Fibroblast of lung (primary cell): ENCODE data around the gene MEGF10. TPM values are rescaled to one million over a fixed set of nuclear protein-coding genes. Genes with fewer than 3 reads are reported as not detected.

Experiments used
- DNase-seq, 2 donors: peaks; one replicate each; pipeline versions ENCODE4 v3.0.0 to v3.0.0-alpha.2; 2010; ENCODE audit warnings: low read depth in 2 of 2
- H2AFZ ChIP-seq: 2 replicates; pipeline ENCODE4 v1.5.1; 2012; ENCODE audit warnings: low read length, control low read depth, inconsistent platforms
- H3K27ac ChIP-seq: 2 replicates; pipeline ENCODE4 v1.5.1; 2011; ENCODE audit warnings: low read length, control low read depth; ENCODE audit not compliant: insufficient read depth
- H3K27me3 ChIP-seq: 2 replicates; pipeline ENCODE4 v1.5.1; 2011; ENCODE audit warnings: mild to moderate bottlenecking, low read length; ENCODE audit not compliant: control insufficient read depth, insufficient read depth
- H3K36me3 ChIP-seq: 2 replicates; pipeline ENCODE4 v1.5.1; 2011; ENCODE audit warnings: low read length; ENCODE audit not compliant: control insufficient read depth, insufficient read depth
- H3K4me1 ChIP-seq: 2 replicates; pipeline ENCODE4 v1.5.1; 2011; ENCODE audit warnings: low read length; ENCODE audit not compliant: control insufficient read depth, insufficient read depth; ENCODE audit errors: extremely low read depth
- H3K4me2 ChIP-seq: 2 replicates; pipeline ENCODE4 v1.5.1; 2011; ENCODE audit warnings: low read length, control low read depth; ENCODE audit not compliant: insufficient read depth; ENCODE audit errors: extremely low read depth
- H3K4me3 ChIP-seq, 4 experiments: fragments of 200-600 bp in 1 of 4; sonication (generic) in 1 of 4; replicated peaks in 1 of 4; 2 replicates each; pipeline ENCODE4 v1.5.1; 2011 to 2016; ENCODE audit warnings: low read length in 4 of 4, low read depth in 3 of 4, mild to moderate bottlenecking in 3 of 4, control low read depth in 2 of 4, inconsistent platforms in 1 of 4, mixed read lengths in 1 of 4; ENCODE audit not compliant: insufficient read depth in 1 of 4; ENCODE audit errors: control extremely low read depth in 1 of 4
- H3K79me2 ChIP-seq: 2 replicates; pipeline ENCODE4 v1.5.1; 2012; ENCODE audit warnings: mild to moderate bottlenecking, low read length, inconsistent platforms; ENCODE audit not compliant: control insufficient read depth, insufficient read depth
- H3K9ac ChIP-seq: 2 replicates; pipeline ENCODE4 v1.5.1; 2011; ENCODE audit warnings: mild to moderate bottlenecking, low read length, control low read depth; ENCODE audit not compliant: insufficient read depth
- H3K9me3 ChIP-seq: 2 replicates; pipeline ENCODE4 v1.5.1; 2012; ENCODE audit warnings: low read depth, low read length; ENCODE audit not compliant: control insufficient read depth, insufficient read depth
- H4K20me1 ChIP-seq: 2 replicates; pipeline ENCODE4 v1.5.1; 2011; ENCODE audit warnings: low read length; ENCODE audit not compliant: control insufficient read depth, insufficient read depth; ENCODE audit errors: extremely low read depth
- EZH2 ChIP-seq: IDR thresholded peaks from 2 replicates; pipeline ENCODE4 v1.5.1; 2012; ENCODE audit warnings: low read length, control low read depth, mild to moderate bottlenecking; ENCODE audit errors: missing control alignments
- polyA plus RNA-seq, 2 donors: library from polyadenylated mRNA; depleted of rRNA in 1 of 2; stranded (reverse) in 1 of 2; unstranded in 1 of 2; fragments of >200 nt; gene quantifications; 2 replicates each; pipeline ENCODE4 v1.2.1, GENCODE V29; 2011 to 2012; ENCODE audit warnings: missing spikeins in 1 of 2
- total RNA-seq: library from RNA; depleted of rRNA; stranded (reverse); fragments of >200 nt; gene quantifications from 2 replicates; pipeline ENCODE4 v1.2.1, GENCODE V29; 2014
- TF ChIP-seq, protein P1 (sequence below), 2 donors: IDR thresholded peaks in 1 of 2; conservative IDR thresholded peaks in 1 of 2; 1 replicate in 1 of 2; 2 replicates in 1 of 2; pipeline ENCODE4 v1.5.1; 2011 to 2012; ENCODE audit warnings: low read length in 2 of 2, control low read depth in 1 of 2, inconsistent platforms in 1 of 2, low read depth in 1 of 2, mild to moderate bottlenecking in 1 of 2

MEGF10 gene
- total and polyA plus RNA-seq, 2 donors (not counting 1 experiment from before 2014, with no cell fraction given), result under 0.01 to 0.02 TPM

DNA sequence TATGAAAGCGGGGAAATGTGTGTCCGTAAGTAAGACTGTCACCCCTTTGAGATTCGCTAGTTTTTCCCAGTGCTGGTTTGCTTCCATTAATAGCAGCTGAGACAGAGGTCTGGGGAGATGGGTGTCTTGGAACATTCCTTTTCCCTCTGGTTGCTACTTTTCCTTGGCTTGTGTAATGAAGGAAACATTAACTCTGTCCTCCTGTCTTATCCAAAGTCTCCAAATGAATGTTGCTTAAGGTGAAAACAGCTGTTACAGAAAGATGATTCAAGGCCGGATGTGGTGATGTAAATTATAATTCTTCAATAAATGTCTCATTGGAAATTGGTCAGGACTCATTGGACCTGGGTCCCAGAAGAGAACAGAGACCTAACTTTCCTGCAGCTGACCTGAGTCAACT, 50.0 kb downstream of the MEGF10 start:
- DNase-seq, result no peak
- TF ChIP-seq, protein P1, sequence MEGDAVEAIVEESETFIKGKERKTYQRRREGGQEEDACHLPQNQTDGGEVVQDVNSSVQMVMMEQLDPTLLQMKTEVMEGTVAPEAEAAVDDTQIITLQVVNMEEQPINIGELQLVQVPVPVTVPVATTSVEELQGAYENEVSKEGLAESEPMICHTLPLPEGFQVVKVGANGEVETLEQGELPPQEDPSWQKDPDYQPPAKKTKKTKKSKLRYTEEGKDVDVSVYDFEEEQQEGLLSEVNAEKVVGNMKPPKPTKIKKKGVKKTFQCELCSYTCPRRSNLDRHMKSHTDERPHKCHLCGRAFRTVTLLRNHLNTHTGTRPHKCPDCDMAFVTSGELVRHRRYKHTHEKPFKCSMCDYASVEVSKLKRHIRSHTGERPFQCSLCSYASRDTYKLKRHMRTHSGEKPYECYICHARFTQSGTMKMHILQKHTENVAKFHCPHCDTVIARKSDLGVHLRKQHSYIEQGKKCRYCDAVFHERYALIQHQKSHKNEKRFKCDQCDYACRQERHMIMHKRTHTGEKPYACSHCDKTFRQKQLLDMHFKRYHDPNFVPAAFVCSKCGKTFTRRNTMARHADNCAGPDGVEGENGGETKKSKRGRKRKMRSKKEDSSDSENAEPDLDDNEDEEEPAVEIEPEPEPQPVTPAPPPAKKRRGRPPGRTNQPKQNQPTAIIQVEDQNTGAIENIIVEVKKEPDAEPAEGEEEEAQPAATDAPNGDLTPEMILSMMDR (conservative IDR thresholded peaks at IDR 0.05 in 1 of 2, IDR thresholded peaks at IDR 0.05 in 1 of 2; ENCODE audit: low read depth in 1 of 2, low read length in 2 of 2), result no peak
- TF ChIP-seq EZH2, result no peak
- Histone ChIP-seq H2AFZ (no peak overlapping the region), H3K79me2 (no peaks in the 10 kb centered on the region), H3K4me2 (no peak overlapping the region), H3K4me1 (no peaks in the 10 kb centered on the region), H3K9me3 (no peaks in the 10 kb centered on the region), H3K4me3 (no peak overlapping the region), H3K36me3 (no peaks in the 10 kb centered on the region), H3K27me3 (no peaks in the 10 kb centered on the region), H4K20me1 (no peaks in the 10 kb centered on the region), H3K9ac (no peak overlapping the region), H3K27ac (no peak overlapping the region)

DNA sequence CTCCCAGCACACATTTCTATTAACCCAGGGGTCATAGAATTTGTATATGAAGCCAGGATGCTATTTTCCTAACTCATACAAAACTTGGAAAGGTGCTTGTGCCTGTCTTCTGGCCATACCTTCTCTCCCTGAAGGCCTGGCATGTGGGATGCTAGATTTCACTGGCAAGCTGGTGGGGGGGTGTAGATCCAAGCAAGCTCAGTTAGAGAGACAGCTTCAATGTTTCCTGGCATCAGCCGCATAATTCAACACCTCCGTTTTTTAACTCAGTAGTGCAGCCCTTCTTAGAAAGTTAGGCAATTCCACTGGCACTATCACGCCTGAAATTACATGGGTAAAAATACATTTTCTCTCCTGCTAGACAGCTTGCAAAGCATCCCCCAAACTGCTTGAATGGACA, 51.8 kb downstream of the MEGF10 start:
- Histone ChIP-seq H3K4me1 (no peaks in the 10 kb centered on the region), H3K4me3 (no peak overlapping the region), H3K79me2 (no peaks in the 10 kb centered on the region), H3K9ac (no peak overlapping the region), H3K27me3 (no peaks in the 10 kb centered on the region), H2AFZ (no peak overlapping the region), H4K20me1 (no peaks in the 10 kb centered on the region), H3K4me2 (no peak overlapping the region), H3K9me3 (no peaks in the 10 kb centered on the region), H3K36me3 (no peaks in the 10 kb centered on the region), H3K27ac (no peak overlapping the region)
- no peak for DNase-seq
- TF ChIP-seq EZH2, result no peak
- TF ChIP-seq, protein P1 (conservative IDR thresholded peaks at IDR 0.05 in 1 of 2, IDR thresholded peaks at IDR 0.05 in 1 of 2; ENCODE audit: low read depth in 1 of 2, low read length in 2 of 2), result no peak

DNA sequence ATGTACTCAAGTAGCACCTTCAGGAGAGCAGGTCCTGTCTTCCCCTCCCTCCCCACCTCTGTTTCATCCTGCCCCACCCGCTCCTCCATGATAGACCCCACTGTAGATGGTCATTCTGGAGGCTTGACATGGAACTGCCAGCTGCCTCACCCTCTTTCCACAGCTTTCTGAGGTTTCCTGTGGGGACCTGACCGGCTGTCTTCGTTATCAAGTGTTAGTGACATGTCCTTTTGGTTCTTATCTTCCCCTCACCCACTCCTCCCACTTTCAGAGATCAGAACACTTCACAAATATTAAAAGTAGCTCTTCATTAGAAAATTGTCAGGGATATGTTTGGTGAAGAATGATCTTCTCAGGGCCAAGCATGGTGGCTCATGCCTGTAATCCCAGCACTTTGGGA, 52.7 kb downstream of the MEGF10 start:
- Histone ChIP-seq H3K4me2 (no peak overlapping the region), H3K36me3 (no peaks in the 10 kb centered on the region), H2AFZ (no peak overlapping the region), H3K27ac (no peak overlapping the region), H3K9me3 (no peaks in the 10 kb centered on the region), H3K4me1 (no peaks in the 10 kb centered on the region), H4K20me1 (no peaks in the 10 kb centered on the region), H3K9ac (no peak overlapping the region), H3K4me3 (no peak overlapping the region), H3K27me3 (no peaks in the 10 kb centered on the region), H3K79me2 (no peaks in the 10 kb centered on the region)
- no peak for DNase-seq
- no peak for TF ChIP-seq EZH2
- TF ChIP-seq, protein P1 (conservative IDR thresholded peaks at IDR 0.05 in 1 of 2, IDR thresholded peaks at IDR 0.05 in 1 of 2; ENCODE audit: low read depth in 1 of 2, low read length in 2 of 2), result no peak
